GM23338 (cell line): ENCODE measurements around the gene EZR. TPM values are rescaled to one million over a fixed set of nuclear protein-coding genes. Genes with fewer than 3 reads are reported as not detected.
A peak's percentile ranks its signal among the peaks of the same experiment; 100 is the strongest.

Source experiments
- ATAC-seq: fragments of 200-7000 bp; cut with Tn5 transposase; 3 replicates; pipeline ENCODE4 v1.9.1; 2020
- DNase-seq: peaks from one replicate; pipeline ENCODE4 v3.0.0-alpha.2; 2015; ENCODE audit warnings: low spot score
- H2AFZ ChIP-seq: fragments of 200-600 bp; sonication (generic); 2 replicates; pipeline ENCODE4 v1.8.0; 2016; ENCODE audit warnings: antibody characterized with exemption, mild to moderate bottlenecking, moderate library complexity
- H3F3A ChIP-seq: fragments of 200-600 bp; sonication (generic); replicated peaks from 2 replicates; pipeline ENCODE4 v1.8.0; 2017; ENCODE audit warnings: antibody characterized with exemption, mixed run types, low read depth
- H3K27ac ChIP-seq: fragments of 200-600 bp; sonication (generic); 2 replicates; pipeline ENCODE4 v1.6.1; 2016; ENCODE audit warnings: low read depth
- H3K27me3 ChIP-seq: fragments of 200-600 bp; sonication (generic); 2 replicates; pipeline ENCODE4 v1.8.0; 2016; ENCODE audit warnings: mild to moderate bottlenecking, mixed run types, moderate library complexity; ENCODE audit not compliant: insufficient read depth
- H3K36me3 ChIP-seq: fragments of 200-600 bp; sonication (generic); 2 replicates; pipeline ENCODE4 v1.8.0; 2016; ENCODE audit warnings: mild to moderate bottlenecking; ENCODE audit not compliant: insufficient read depth
- H3K4me1 ChIP-seq: fragments of 200-600 bp; sonication (generic); 2 replicates; pipeline ENCODE4 v1.8.0; 2016; ENCODE audit warnings: mild to moderate bottlenecking, moderate library complexity; ENCODE audit not compliant: insufficient read depth
- H3K4me2 ChIP-seq: fragments of 200-600 bp; sonication (generic); 2 replicates; pipeline ENCODE4 v1.7.1; 2017; ENCODE audit warnings: mixed run types
- H3K4me3 ChIP-seq: fragments of 200-600 bp; sonication (generic); 2 replicates; pipeline ENCODE4 v1.6.1; 2016; ENCODE audit warnings: mixed run types
- H3K79me2 ChIP-seq: fragments of 200-600 bp; sonication (generic); replicated peaks from 2 replicates; pipeline ENCODE4 v1.8.0; 2017; ENCODE audit warnings: mild to moderate bottlenecking; ENCODE audit not compliant: insufficient read depth
- H3K9me2 ChIP-seq: fragments of 200-600 bp; sonication (generic); 2 replicates; pipeline ENCODE4 v1.8.0; 2017; ENCODE audit not compliant: insufficient read depth
- H4K20me1 ChIP-seq: fragments of 200-600 bp; sonication (generic); replicated peaks from 2 replicates; pipeline ENCODE4 v1.8.0; 2017; ENCODE audit warnings: mild to moderate bottlenecking; ENCODE audit not compliant: insufficient read depth
- H3K27ac Mint-ChIP-seq: 2 replicates; pipeline ENCODE4 v1.8.0; 2020; ENCODE audit warnings: inconsistent platforms, mild to moderate bottlenecking, moderate library complexity, mixed read lengths
- H3K27me3 Mint-ChIP-seq: 3 replicates; pipeline ENCODE4 v1.8.0; 2022; ENCODE audit warnings: low read depth, mild to moderate bottlenecking, moderate library complexity, mixed read lengths, inconsistent platforms; ENCODE audit not compliant: insufficient read depth, poor library complexity
- H3K36me3 Mint-ChIP-seq: 3 replicates; pipeline ENCODE4 v1.8.0; 2021; ENCODE audit warnings: low read depth, mild to moderate bottlenecking, inconsistent platforms, moderate library complexity, mixed read lengths
- H3K4me1 Mint-ChIP-seq: 3 replicates; pipeline ENCODE4 v1.8.0; 2020; ENCODE audit warnings: mild to moderate bottlenecking, inconsistent platforms, mixed read lengths
- H3K4me3 Mint-ChIP-seq: 3 replicates; pipeline ENCODE4 v1.8.0; 2021; ENCODE audit warnings: moderate library complexity, mild to moderate bottlenecking, inconsistent platforms, mixed read lengths
- H3K9me3 Mint-ChIP-seq: 3 replicates; pipeline ENCODE4 v1.8.0; 2020; ENCODE audit warnings: moderate library complexity, mild to moderate bottlenecking, inconsistent platforms, mixed read lengths
- CREB1 ChIP-seq: fragments of 250-450 bp; sonication (Bioruptor Pico); IDR thresholded peaks from 2 replicates; pipeline ENCODE4 v1.5.0; 2020; ENCODE audit warnings: low read depth, mild to moderate bottlenecking, moderate library complexity
- CTCF ChIP-seq, 2 experiments: fragments of 200-600 bp in 1 of 2; sonication (generic) in 1 of 2; conservative IDR thresholded peaks; 2 replicates each; pipeline versions ENCODE4 v1.5.1 to v1.6.1; 2016 to 2017; ENCODE audit warnings: antibody characterized with exemption in 2 of 2, low read depth in 2 of 2, mild to moderate bottlenecking in 2 of 2, moderate library complexity in 1 of 2
- ETS1 ChIP-seq: IDR thresholded peaks from 2 replicates; pipeline ENCODE4 v1.6.1; 2016; ENCODE audit warnings: antibody characterized with exemption
- EZH2 ChIP-seq: fragments of 200-600 bp; sonication (generic); IDR thresholded peaks from one replicate; pipeline ENCODE4 v1.8.0; 2017; ENCODE audit warnings: antibody characterized with exemption, mild to moderate bottlenecking, low read depth; ENCODE audit not compliant: unreplicated experiment
- EZH2phosphoT487 ChIP-seq: fragments of 200-600 bp; sonication (generic); IDR thresholded peaks from one replicate; pipeline ENCODE4 v1.8.1; 2018; ENCODE audit warnings: antibody characterized with exemption; ENCODE audit not compliant: unreplicated experiment
- JUNB ChIP-seq: IDR thresholded peaks from one replicate; pipeline ENCODE4 v1.6.1; 2016; ENCODE audit warnings: antibody characterized with exemption; ENCODE audit not compliant: unreplicated experiment
- NANOG ChIP-seq: IDR thresholded peaks from 2 replicates; pipeline ENCODE4 v1.6.1; 2016; ENCODE audit warnings: antibody characterized with exemption, borderline replicate concordance
- POLR2AphosphoS5 ChIP-seq: IDR thresholded peaks from 2 replicates; pipeline ENCODE4 v1.6.1; 2016; ENCODE audit warnings: antibody characterized with exemption, low read depth
- REST ChIP-seq: IDR thresholded peaks from one replicate; pipeline ENCODE4 v1.6.1; 2018; ENCODE audit warnings: antibody characterized with exemption; ENCODE audit not compliant: unreplicated experiment
- STAT1 ChIP-seq: IDR thresholded peaks from one replicate; pipeline ENCODE4 v1.6.1; 2016; ENCODE audit warnings: antibody characterized with exemption; ENCODE audit not compliant: unreplicated experiment
- ZNF114 ChIP-seq: fragments of 250-450 bp; sonication (Bioruptor Pico); IDR thresholded peaks from 2 replicates; pipeline ENCODE4 v1.5.0; 2020; ENCODE audit warnings: mild to moderate bottlenecking, moderate library complexity
- ZNF331 ChIP-seq: fragments of 250-450 bp; sonication (Bioruptor Pico); IDR thresholded peaks from 2 replicates; pipeline ENCODE4 v1.5.0; 2020; ENCODE audit warnings: low read depth, mild to moderate bottlenecking, moderate library complexity
- polyA plus RNA-seq: library from polyadenylated mRNA; unstranded; fragments of >200 nt; fragmentation: Nextera tagmentation; extraction: Ambion mirVana; gene quantifications from 2 replicates; pipeline ENCODE4 v1.2.1, GENCODE V29; 2016
- total RNA-seq: library from RNA; depleted of rRNA; stranded (reverse); fragments of >200 nt; shearing (Covaris generic); gene quantifications from 2 replicates; pipeline ENCODE4 v1.2.3, GENCODE V29; 2014
- TF ChIP-seq, protein P1 (sequence below): fragments of 250-450 bp; sonication (Bioruptor Pico); IDR thresholded peaks from 2 replicates; pipeline ENCODE4 v1.5.0; 2020; ENCODE audit warnings: mild to moderate bottlenecking, moderate library complexity

The EZR gene
- total and polyA plus RNA-seq, 2 experiments from 2014 or later, result 199 to 208 TPM

GRCh38 chr6:158797331-158798310, 21.5 kb downstream of the EZR start:
- Mint-ChIP-seq H3K27me3 (peaks cover 16% of the 10 kb centered on the region), H3K27ac (no peak overlapping the region; the same call in 1 of the 2 replicates)
- peak overlapping the region; percentile 8; the same call in 1 of the 2 replicates for H3K27ac ChIP-seq

More at GRCh38 chr6:158797331-158798310, 21.5 kb downstream of the EZR start:
- H4K20me1 ChIP-seq, result peaks cover 85% of the 10 kb centered on the region
- H2AFZ ChIP-seq, result no peak overlapping the region
- TF ChIP-seq, protein P1, sequence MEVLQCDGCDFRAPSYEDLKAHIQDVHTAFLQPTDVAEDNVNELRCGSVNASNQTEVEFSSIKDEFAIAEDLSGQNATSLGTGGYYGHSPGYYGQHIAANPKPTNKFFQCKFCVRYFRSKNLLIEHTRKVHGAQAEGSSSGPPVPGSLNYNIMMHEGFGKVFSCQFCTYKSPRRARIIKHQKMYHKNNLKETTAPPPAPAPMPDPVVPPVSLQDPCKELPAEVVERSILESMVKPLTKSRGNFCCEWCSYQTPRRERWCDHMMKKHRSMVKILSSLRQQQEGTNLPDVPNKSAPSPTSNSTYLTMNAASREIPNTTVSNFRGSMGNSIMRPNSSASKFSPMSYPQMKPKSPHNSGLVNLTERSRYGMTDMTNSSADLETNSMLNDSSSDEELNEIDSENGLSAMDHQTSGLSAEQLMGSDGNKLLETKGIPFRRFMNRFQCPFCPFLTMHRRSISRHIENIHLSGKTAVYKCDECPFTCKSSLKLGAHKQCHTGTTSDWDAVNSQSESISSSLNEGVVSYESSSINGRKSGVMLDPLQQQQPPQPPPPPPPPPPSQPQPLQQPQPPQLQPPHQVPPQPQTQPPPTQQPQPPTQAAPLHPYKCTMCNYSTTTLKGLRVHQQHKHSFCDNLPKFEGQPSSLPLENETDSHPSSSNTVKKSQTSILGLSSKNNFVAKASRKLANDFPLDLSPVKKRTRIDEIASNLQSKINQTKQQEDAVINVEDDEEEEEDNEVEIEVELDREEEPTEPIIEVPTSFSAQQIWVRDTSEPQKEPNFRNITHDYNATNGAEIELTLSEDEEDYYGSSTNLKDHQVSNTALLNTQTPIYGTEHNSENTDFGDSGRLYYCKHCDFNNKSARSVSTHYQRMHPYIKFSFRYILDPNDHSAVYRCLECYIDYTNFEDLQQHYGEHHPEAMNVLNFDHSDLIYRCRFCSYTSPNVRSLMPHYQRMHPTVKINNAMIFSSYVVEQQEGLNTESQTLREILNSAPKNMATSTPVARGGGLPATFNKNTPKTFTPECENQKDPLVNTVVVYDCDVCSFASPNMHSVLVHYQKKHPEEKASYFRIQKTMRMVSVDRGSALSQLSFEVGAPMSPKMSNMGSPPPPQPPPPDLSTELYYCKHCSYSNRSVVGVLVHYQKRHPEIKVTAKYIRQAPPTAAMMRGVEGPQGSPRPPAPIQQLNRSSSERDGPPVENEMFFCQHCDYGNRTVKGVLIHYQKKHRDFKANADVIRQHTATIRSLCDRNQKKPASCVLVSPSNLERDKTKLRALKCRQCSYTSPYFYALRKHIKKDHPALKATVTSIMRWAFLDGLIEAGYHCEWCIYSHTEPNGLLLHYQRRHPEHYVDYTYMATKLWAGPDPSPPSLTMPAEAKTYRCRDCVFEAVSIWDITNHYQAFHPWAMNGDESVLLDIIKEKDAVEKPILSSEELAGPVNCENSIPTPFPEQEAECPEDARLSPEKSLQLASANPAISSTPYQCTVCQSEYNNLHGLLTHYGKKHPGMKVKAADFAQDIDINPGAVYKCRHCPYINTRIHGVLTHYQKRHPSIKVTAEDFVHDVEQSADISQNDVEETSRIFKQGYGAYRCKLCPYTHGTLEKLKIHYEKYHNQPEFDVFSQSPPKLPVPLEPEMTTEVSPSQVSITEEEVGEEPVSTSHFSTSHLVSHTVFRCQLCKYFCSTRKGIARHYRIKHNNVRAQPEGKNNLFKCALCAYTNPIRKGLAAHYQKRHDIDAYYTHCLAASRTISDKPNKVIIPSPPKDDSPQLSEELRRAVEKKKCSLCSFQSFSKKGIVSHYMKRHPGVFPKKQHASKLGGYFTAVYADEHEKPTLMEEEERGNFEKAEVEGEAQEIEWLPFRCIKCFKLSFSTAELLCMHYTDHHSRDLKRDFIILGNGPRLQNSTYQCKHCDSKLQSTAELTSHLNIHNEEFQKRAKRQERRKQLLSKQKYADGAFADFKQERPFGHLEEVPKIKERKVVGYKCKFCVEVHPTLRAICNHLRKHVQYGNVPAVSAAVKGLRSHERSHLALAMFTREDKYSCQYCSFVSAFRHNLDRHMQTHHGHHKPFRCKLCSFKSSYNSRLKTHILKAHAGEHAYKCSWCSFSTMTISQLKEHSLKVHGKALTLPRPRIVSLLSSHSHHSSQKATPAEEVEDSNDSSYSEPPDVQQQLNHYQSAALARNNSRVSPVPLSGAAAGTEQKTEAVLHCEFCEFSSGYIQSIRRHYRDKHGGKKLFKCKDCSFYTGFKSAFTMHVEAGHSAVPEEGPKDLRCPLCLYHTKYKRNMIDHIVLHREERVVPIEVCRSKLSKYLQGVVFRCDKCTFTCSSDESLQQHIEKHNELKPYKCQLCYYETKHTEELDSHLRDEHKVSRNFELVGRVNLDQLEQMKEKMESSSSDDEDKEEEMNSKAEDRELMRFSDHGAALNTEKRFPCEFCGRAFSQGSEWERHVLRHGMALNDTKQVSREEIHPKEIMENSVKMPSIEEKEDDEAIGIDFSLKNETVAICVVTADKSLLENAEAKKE (CRISPR knock-in tag), result no peak
- no peak for TF ChIP-seq EZH2
- TF ChIP-seq REST, result no peak
- no peak for TF ChIP-seq CREB1 (CRISPR knock-in tag)
- no peak for TF ChIP-seq ZNF114 (CRISPR knock-in tag)
- TF ChIP-seq POLR2AphosphoS5, result no peak
- TF ChIP-seq EZH2phosphoT487, result no peak
- no peak for TF ChIP-seq JUNB
- TF ChIP-seq CTCF (conservative IDR thresholded peaks at IDR 0.05; ENCODE audit: low read depth in 2 of 2), result no peak
- no peak for TF ChIP-seq ETS1
- TF ChIP-seq STAT1, result no peak
- TF ChIP-seq ZNF331 (CRISPR knock-in tag), result no peak
- TF ChIP-seq NANOG, result no peak
- H3K4me3 ChIP-seq, result no peak overlapping the region
- H3K9me2 ChIP-seq, result no peaks in the 10 kb centered on the region
- ATAC-seq (no peak), DNase-seq (no peak)
- no peaks in the 10 kb centered on the region for H3K27me3 ChIP-seq
- H3K4me1 Mint-ChIP-seq, result peaks cover 72% of the 10 kb centered on the region
- H3K36me3 Mint-ChIP-seq, result peaks cover 31% of the 10 kb centered on the region; the same call in 2 of the 3 replicates
- no peak overlapping the region for H3K4me3 Mint-ChIP-seq
- H3K4me1 ChIP-seq, result peaks cover 69% of the 10 kb centered on the region
- no peaks in the 10 kb centered on the region for H3K36me3 ChIP-seq
- peaks cover 100% of the 10 kb centered on the region for H3K79me2 ChIP-seq
- no peaks in the 10 kb centered on the region for H3K9me3 Mint-ChIP-seq
- H3F3A ChIP-seq, result no peaks in the 10 kb centered on the region
- H3K4me2 ChIP-seq, result no peak overlapping the region
